C4-2B (cell line): ENCODE results near the gene FOXP1.

Experiments
- CTCF ChIP-seq: fragments of 450-650 bp; conservative IDR thresholded peaks from 2 replicates; pipeline ENCODE4 v1.5.1; 2017; ENCODE audit warnings: mild to moderate bottlenecking
- ZFX ChIP-seq: fragments of 450-650 bp; IDR thresholded peaks from 2 replicates; pipeline ENCODE4 v1.6.1; 2017

GRCh38 chr3:71228156-71228866 is 355.2 kb downstream of the FOXP1 start:
- no peak for TF ChIP-seq CTCF
- TF ChIP-seq ZFX = no peak
